ENCODE measurements around the gene OBSCN. TPM values are rescaled to one million over a fixed set of nuclear protein-coding genes. Genes with fewer than 3 reads are reported as not detected.
A peak's percentile ranks its signal among the peaks of the same experiment; 100 is the strongest.

OBSCN gene
- total RNA-seq, 2 experiments from 2014 or later = 80.8 to 82.2 TPM

DNA sequence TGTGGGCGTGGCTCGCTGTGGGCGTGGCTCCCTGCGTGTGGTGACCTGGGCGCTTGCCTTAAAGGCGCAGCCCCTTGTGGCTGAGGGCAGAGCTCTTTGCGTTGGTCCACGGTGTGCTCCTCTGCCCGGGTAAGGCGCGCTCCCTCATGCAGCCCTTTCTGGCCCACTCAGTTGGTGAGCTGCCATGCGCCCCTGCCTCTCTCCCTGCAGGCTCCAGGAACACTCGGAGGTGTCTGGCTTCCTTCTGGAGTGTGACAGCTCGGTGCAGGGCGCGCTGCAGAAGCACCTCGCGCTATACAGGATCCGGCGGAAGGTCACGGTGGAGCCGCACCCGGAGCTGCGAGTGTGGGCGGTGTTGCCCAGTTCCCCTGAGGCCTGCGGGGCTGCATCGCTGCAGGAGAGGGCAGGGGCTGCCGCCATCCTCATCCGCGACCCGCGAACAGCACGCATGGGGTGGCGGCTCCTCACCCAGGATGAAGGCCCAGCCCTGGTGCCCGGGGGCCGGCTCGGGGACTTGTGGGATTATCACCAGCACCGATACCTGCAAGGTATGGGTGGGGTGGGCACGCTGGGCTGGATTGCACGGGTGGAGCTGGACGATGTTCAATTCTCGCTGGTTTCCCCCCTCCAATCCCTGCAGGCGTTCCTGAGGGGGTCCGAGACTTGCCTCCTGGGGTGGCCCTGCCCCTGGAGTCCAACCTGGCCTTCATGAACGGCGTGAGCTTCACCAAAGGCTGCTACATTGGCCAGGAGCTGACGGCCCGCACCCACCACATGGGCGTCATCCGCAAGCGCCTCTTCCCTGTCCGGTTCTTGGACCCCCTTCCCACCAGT, 33.1 kb upstream of the OBSCN start:
- TF ChIP-seq, protein P1, sequence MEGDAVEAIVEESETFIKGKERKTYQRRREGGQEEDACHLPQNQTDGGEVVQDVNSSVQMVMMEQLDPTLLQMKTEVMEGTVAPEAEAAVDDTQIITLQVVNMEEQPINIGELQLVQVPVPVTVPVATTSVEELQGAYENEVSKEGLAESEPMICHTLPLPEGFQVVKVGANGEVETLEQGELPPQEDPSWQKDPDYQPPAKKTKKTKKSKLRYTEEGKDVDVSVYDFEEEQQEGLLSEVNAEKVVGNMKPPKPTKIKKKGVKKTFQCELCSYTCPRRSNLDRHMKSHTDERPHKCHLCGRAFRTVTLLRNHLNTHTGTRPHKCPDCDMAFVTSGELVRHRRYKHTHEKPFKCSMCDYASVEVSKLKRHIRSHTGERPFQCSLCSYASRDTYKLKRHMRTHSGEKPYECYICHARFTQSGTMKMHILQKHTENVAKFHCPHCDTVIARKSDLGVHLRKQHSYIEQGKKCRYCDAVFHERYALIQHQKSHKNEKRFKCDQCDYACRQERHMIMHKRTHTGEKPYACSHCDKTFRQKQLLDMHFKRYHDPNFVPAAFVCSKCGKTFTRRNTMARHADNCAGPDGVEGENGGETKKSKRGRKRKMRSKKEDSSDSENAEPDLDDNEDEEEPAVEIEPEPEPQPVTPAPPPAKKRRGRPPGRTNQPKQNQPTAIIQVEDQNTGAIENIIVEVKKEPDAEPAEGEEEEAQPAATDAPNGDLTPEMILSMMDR (IDR thresholded peaks at IDR 0.05) = no peak
- DNase-seq = peak in 6 of 14 experiments; percentile 25 to 81 (median 58)
- ChIA-PET CTCF (interaction anchor here (2.1 kb wide), 1 partner anchor 10 kb away, joined by 7 read pairs; no protein-coding TSS in a partner anchor), POLR2A (interaction anchor here (3.0 kb wide), 1 partner anchor 9 kb away, joined by 19 read pairs; the partner anchor contains the start of gene IBA57)
- H3K36me3 ChIP-seq (ENCODE audit: insufficient read depth, low read length) = peaks cover 16% of the 10 kb centered on the region
- Mint-ChIP-seq H3K36me3 (ENCODE audit: low read depth) (peaks cover 7% of the 10 kb centered on the region), H3K4me3 (peak overlapping the region; percentile 7), H3K4me1 (ENCODE audit: low read depth) (peaks cover 7% of the 10 kb centered on the region), H3K27ac (peak overlapping the region; percentile 36), H3K9me3 (no peaks in the 10 kb centered on the region), H3K27me3 (no peaks in the 10 kb centered on the region)
- intact Hi-C loops (cut with DNase I, micrococcal nuclease) = loop anchor here in 1 of 2 experiments (2.0 kb wide), 2 partner anchors 38 to 102 kb away; no protein-coding TSS in a partner anchor
- H3K27ac ChIP-seq (ENCODE audit: low read depth in 1 of 2, low read length in 2 of 2) = no peak overlapping the region
- H3K9me3 ChIP-seq (ENCODE audit: control insufficient read depth in 1 of 2, insufficient read depth in 1 of 2, low read length in 2 of 2) = peaks cover 0 to 10% of the 10 kb centered on the region in 2 experiments
- no peaks in the 10 kb centered on the region for H3K27me3 ChIP-seq (ENCODE audit: control insufficient read depth in 1 of 2, insufficient read depth in 2 of 2, low read length in 2 of 2)
- no peak overlapping the region for H3K4me3 ChIP-seq (ENCODE audit: low read length)
- peaks cover 6% of the 10 kb centered on the region for H3K4me1 ChIP-seq (ENCODE audit: insufficient read depth, low read length)
- ATAC-seq (ENCODE audit: poor library complexity) = peak; percentile 69

DNA sequence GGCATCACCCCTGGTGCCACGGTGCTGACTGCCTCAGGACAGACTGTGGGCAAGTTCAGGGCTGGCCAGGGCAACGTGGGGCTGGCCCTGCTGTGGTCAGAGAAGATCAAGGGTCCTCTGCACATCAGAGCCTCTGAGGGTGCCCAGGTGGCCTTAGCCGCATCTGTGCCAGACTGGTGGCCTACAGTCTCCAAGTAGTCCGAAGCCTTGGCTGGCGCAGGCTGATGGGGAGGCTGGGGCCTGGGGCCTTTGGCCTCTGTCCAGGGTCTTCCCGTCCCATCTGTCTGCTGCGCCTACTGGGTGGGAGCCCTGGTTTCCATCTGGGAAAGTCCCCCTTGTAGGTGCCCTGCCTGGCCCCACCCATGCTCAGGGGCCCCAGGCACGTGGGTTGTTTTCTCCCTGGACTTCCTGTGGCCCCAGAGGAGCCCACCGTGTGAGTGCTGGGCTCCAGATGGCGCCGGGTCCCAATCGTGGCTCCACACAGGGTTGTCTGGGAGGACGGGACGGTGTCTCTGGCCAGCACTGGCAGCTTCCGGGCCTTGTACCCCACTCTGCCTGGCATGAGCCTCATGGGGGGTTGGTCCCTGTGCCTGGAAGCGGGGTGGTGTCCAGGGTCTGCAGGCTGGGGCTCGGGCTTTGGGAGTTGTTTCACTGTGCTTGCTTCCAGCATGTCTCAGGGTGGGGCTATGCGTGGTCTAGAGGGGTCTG, 32.4 kb upstream of the OBSCN start:
- peaks cover 7% of the 10 kb centered on the region for H3K4me1 Mint-ChIP-seq (ENCODE audit: low read depth)
- no peaks in the 10 kb centered on the region for H3K27me3 Mint-ChIP-seq
- ChIA-PET POLR2A (interaction anchor here (3.0 kb wide), 1 partner anchor 10 kb away, joined by 19 read pairs; the partner anchor contains the start of gene IBA57), CTCF (interaction anchor here (2.1 kb wide), 1 partner anchor 10 kb away, joined by 7 read pairs; no protein-coding TSS in a partner anchor)
- DNase-seq (peak in 2 of 14 experiments; percentile 25 to 37), ATAC-seq (ENCODE audit: poor library complexity) (no peak)
- H3K4me1 ChIP-seq (ENCODE audit: insufficient read depth, low read length) = peaks cover 6% of the 10 kb centered on the region
- H3K9me3 Mint-ChIP-seq = no peaks in the 10 kb centered on the region
- peaks cover 0 to 10% of the 10 kb centered on the region in 2 experiments for H3K9me3 ChIP-seq (ENCODE audit: control insufficient read depth in 1 of 2, insufficient read depth in 1 of 2, low read length in 2 of 2)
- H3K4me3 ChIP-seq (ENCODE audit: low read length) = no peak overlapping the region
- no peak overlapping the region for H3K27ac ChIP-seq (ENCODE audit: low read depth in 1 of 2, low read length in 2 of 2)
- peaks cover 16% of the 10 kb centered on the region for H3K36me3 ChIP-seq (ENCODE audit: insufficient read depth, low read length)
- H3K27me3 ChIP-seq (ENCODE audit: control insufficient read depth in 1 of 2, insufficient read depth in 2 of 2, low read length in 2 of 2) = no peaks in the 10 kb centered on the region
- peaks cover 6% of the 10 kb centered on the region for H3K36me3 Mint-ChIP-seq (ENCODE audit: low read depth)
- peak overlapping the region; percentile 7 for H3K4me3 Mint-ChIP-seq
- TF ChIP-seq, protein P1 (IDR thresholded peaks at IDR 0.05) = no peak
- intact Hi-C loops (cut with DNase I, micrococcal nuclease) = loop anchor here in 1 of 2 experiments (2.0 kb wide), 2 partner anchors 37 to 101 kb away; no protein-coding TSS in a partner anchor
- H3K27ac Mint-ChIP-seq = peak overlapping the region; percentile 36

DNA sequence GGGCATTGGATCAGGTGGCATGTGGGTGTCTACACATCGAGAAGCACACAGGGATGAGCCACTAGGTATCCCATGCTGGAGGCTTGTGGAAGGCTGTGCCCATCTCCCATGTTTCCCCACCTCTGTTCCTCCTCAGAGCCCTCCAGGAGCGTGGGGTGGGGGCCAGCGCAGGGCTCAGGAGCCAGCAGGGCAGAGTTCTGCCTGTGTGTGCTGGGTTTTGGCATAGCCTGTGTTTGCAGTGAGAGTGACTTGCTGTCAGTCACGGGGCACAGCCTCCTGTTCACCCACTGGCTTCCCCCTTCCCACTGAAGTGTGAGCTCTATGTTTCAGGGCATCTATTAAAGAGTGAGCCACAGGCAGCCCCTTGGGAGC, 31.8 kb upstream of the OBSCN start:
- no peak for ATAC-seq (ENCODE audit: poor library complexity)
- CTCF ChIA-PET = no interaction called here

More for the DNA sequence above, 31.8 kb upstream of the OBSCN start:
- H3K9me3 ChIP-seq (ENCODE audit: control insufficient read depth in 1 of 2, insufficient read depth in 1 of 2, low read length in 2 of 2) = peaks cover 0 to 10% of the 10 kb centered on the region in 2 experiments
- Mint-ChIP-seq H3K36me3 (ENCODE audit: low read depth) (peaks cover 1% of the 10 kb centered on the region), H3K9me3 (no peaks in the 10 kb centered on the region), H3K4me3 (no peak overlapping the region), H3K4me1 (ENCODE audit: low read depth) (peaks cover 7% of the 10 kb centered on the region), H3K27me3 (no peaks in the 10 kb centered on the region), H3K27ac (no peak overlapping the region)
- peaks cover 6% of the 10 kb centered on the region for H3K4me1 ChIP-seq (ENCODE audit: insufficient read depth, low read length)
- POLR2A ChIA-PET = interaction anchor here (3.0 kb wide), 1 partner anchor 11 kb away, joined by 19 read pairs; the partner anchor contains the start of gene IBA57
- TF ChIP-seq, protein P1 (IDR thresholded peaks at IDR 0.05) = no peak
- DNase-seq = no peak
- peaks cover 16% of the 10 kb centered on the region for H3K36me3 ChIP-seq (ENCODE audit: insufficient read depth, low read length)
- no peaks in the 10 kb centered on the region for H3K27me3 ChIP-seq (ENCODE audit: control insufficient read depth in 1 of 2, insufficient read depth in 2 of 2, low read length in 2 of 2)
- no peak overlapping the region for H3K27ac ChIP-seq (ENCODE audit: low read depth in 1 of 2, low read length in 2 of 2)
- no peak overlapping the region for H3K4me3 ChIP-seq (ENCODE audit: low read length)
- intact Hi-C loops (cut with DNase I, micrococcal nuclease) = no loop called here
